AG08396 (cell line): ENCODE measurements around the gene RADIL.

ENCODE experiments used
- DNase-seq: peaks from one replicate; pipeline ENCODE4 v3.0.0; 2012; ENCODE audit warnings: low spot score, mixed read lengths

RADIL gene

GRCh38 chr7:4831723-4832495, 51.6 kb downstream of the RADIL start:
- DNase-seq: no peak

- peak; percentile 73 for DNase-seq
Measured at GRCh38 chr7:4830176-4830575, 53.3 kb downstream of the RADIL start.

- DNase-seq: no peak
Measured at GRCh38 chr7:4828720-4829383, 54.7 kb downstream of the RADIL start.

- no peak for DNase-seq
Measured at GRCh38 chr7:4825081-4825480, 58.4 kb downstream of the RADIL start.

- DNase-seq: no peak
Measured at GRCh38 chr7:4824120-4824775, 59.3 kb downstream of the RADIL start.

- DNase-seq: no peak
Measured at GRCh38 chr7:4823441-4824119, 59.9 kb downstream of the RADIL start.

- DNase-seq: no peak
Measured at GRCh38 chr7:4822677-4823076, 60.8 kb downstream of the RADIL start.

GRCh38 chr7:4820967-4821471, 62.5 kb downstream of the RADIL start:
- no peak for DNase-seq

GRCh38 chr7:4820405-4820966, 63.0 kb downstream of the RADIL start:
- DNase-seq: no peak

- DNase-seq: no peak
Measured at GRCh38 chr7:4819560-4820404, 63.7 kb downstream of the RADIL start.

GRCh38 chr7:4818000-4818794, 65.3 kb downstream of the RADIL start:
- no peak for DNase-seq

- no peak for DNase-seq
Measured at GRCh38 chr7:4817178-4817901, 66.2 kb downstream of the RADIL start.

- DNase-seq: no peak
Measured at GRCh38 chr7:4816419-4817080, 67.0 kb downstream of the RADIL start.

GRCh38 chr7:4815609-4816418, 67.7 kb downstream of the RADIL start:
- DNase-seq: no peak

- no peak for DNase-seq
Measured at GRCh38 chr7:4815121-4815520, 68.4 kb downstream of the RADIL start.

- no peak for DNase-seq
Measured at GRCh38 chr7:4814433-4814832, 69.1 kb downstream of the RADIL start.

GRCh38 chr7:4809666-4810065, 73.8 kb downstream of the RADIL start:
- no peak for DNase-seq

- DNase-seq: no peak
Measured at GRCh38 chr7:4809091-4809591, 74.4 kb downstream of the RADIL start.
